CD4-positive, alpha-beta T cell treated with Interleukin-4 for 1 hour (primary cell): ENCODE data around the gene HOXD11.

Source experiments
- DNase-seq, 2 donors: peaks; one replicate each; pipeline ENCODE4 v3.0.0-alpha.2; 2020 to 2022

Gene HOXD11

DNA sequence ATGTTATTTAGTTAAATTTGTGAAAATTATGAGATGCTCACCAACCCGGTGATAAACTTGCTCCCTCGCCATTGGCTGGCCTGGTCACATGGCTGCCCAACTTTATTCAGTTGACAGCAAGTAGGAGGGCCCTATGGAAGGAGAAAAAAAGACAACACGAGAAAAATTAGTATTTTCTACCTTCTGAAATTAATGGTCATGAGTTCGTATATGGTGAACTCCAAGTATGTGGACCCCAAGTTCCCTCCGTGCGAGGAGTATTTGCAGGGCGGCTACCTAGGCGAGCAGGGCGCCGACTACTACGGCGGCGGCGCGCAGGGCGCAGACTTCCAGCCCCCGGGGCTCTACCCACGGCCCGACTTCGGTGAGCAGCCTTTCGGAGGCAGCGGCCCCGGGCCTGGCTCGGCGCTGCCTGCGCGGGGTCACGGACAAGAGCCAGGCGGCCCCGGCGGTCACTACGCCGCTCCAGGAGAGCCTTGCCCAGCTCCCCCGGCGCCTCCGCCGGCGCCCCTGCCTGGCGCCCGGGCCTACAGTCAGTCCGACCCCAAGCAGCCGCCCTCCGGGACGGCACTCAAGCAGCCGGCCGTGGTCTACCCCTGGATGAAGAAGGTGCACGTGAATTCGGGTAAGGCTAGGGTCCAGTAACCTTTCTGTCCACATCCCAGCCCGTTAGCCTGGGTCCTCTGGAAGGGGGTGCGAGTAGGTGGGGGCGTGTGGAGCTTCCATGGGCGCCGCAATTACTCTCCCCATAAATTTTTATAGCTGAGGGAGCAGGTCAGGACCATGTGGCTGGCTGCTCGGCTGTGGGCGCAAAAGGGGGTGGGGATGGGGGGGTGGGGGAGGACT is 44.6 kb downstream of the HOXD11 start, which contains the start of gene HOXD4:
HOXD4 (plus strand) TSS at position 109 of the 846 bp plus-strand sequence; CDS start at position 193, 84 bp downstream.
- DNase-seq, result no peak

DNA sequence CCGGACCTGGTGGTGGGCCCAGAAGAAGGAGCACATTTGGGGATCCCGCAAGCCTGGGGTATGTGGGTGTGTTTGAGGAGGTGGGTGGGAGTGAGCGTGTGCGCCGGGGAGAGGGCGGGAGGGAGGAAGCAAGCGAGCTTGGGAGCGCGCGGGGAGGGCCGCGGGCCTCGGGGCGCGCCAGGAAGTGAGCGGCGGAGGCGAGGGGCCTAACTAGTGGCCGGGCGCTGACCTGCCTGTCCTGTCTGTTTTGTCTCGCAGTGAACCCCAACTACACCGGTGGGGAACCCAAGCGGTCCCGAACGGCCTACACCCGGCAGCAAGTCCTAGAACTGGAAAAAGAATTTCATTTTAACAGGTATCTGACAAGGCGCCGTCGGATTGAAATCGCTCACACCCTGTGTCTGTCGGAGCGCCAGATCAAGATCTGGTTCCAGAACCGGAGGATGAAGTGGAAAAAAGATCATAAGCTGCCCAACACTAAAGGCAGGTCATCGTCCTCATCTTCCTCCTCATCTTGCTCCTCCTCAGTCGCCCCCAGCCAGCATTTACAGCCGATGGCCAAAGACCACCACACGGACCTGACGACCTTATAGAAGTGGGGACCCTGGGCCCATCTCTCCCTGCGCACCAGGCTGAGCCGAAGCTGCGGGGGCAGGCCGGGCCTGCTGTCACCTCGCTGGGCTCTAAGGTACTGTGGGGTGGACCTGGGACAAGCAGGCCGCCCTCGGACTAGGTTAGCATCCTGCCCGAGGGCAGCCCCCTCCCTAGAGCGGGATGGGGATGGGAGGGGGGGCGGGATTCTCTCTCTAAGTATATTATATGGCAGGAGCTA is 45.5 kb downstream of the HOXD11 start:
- no peak for DNase-seq

DNA sequence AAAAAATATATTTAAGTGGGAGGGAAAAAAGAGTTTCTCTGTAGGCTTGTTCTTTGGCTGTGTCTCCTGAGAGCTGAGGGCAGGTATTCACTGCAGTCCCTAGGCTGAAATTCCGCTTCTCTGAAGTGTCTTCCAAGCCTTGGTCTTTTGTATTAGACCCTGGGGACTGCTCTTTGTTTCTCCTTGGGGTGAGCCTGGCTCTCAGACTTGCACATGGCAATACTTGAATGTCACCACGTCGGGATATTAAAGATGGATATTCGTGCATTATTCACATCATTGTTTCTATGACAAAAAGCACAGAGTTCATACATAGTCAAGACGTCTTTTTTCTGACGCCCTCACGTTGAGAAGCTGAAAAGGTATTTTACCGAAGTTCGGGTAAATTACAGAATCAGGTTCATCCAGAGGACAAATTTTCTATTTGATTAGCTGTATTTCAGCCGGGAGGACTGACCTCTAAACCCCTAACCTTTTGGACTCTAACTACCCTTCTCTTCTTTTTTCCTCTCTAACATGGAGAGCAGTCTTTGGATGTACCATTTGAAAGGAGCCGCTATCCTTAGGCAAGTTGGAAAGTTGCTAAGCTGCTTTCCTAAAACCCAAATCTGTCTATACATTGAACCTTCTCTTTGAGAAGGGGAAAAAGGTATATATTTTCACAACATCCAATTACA is 47.6 kb downstream of the HOXD11 start:
- DNase-seq, result no peak

DNA sequence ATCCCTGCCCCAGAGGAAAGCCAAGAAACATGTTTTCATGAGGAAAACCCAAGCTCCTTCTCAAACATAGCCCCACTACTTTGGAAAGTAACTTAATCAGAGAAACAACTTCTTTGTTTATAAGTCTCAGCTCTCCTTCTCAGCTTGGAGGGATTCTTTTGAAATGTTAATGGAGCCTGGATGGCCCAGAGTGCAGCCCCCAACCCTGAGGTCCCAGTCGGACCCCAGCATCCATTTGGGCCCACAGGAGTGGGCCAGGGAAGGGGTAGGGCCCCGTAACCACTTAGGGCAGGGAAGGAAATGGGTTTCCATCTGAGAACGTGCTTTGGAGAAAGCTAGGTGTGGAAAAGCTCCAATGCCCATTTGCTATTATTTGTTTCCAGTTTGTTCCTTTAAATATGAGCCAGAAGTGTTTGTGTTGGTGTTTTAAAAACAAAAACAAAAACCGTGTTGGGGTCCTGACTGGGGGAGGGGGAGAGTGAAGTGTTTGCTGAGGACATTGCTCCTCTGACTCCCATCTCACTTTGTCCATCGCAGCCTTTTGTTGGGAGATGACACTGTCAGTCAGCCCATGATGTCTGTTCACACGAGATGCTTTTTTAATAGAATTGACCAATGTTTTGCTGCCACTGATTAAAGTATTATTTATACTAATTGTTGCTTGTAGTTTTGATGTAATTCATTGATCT is 48.4 kb downstream of the HOXD11 start:
- DNase-seq, result no peak

DNA sequence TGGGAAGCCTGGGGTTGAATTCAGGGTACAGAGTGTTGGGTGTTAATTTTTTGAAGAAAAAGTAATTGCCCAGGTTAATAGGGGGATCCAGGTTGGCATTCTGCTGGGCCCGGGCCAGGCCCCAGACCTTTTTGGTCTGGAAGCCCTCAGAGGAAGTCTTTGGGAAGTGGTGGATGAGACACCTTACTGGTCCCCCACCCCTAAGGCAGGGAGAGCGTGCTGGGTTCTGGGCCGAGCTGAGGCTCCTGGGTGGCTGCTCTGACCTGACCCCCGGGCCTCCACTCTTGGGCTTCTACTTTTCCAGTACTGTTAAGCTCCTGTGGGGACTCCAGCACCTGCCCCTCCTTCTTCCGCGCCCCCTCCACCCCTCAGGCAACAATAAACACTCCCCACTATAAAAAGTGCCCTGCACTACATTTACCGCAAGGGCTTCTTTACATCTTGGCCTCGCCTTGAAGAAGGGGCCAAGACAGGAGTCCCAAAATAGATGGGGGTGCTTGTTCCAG is 49.3 kb downstream of the HOXD11 start:
- DNase-seq, result no peak

DNA sequence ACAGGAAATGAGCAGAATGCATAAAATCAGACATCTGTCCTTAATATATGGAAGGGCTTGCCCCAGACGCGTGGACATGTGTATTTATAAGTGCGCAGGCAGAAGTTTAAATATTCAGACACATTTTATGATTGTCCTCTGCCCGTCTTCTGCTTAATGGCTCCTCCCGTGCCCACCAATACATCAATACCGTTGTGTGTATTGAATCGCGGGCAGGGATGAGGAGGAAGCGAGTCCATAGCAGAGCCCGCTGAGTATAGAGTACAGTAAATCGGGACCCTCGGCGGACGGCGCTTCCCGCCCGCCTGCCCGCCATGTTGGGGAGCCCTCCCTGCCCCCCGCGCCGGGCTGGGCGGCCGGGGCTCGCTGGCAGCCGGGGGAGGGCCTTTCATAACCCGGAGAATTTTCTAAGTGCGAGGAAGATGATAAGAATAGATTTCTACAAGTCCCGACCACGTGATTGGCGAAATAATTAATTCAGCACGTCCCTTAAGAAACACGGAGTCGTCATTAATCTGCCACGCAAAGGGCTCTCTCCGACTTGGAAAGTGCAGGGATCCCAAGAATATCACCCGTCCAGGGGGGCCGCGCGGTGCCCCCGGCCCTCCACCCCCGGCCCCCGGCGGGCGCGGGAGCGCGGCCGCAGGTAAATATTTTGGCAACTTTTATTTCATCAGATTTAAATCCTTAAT is 49.9 kb downstream of the HOXD11 start, which contains the start of gene HOXD3:
HOXD3 (plus strand) TSS at position 501 of the 692 bp plus-strand sequence. CDS start 11,808 bp downstream, outside the sequence.
- DNase-seq, result no peak

DNA sequence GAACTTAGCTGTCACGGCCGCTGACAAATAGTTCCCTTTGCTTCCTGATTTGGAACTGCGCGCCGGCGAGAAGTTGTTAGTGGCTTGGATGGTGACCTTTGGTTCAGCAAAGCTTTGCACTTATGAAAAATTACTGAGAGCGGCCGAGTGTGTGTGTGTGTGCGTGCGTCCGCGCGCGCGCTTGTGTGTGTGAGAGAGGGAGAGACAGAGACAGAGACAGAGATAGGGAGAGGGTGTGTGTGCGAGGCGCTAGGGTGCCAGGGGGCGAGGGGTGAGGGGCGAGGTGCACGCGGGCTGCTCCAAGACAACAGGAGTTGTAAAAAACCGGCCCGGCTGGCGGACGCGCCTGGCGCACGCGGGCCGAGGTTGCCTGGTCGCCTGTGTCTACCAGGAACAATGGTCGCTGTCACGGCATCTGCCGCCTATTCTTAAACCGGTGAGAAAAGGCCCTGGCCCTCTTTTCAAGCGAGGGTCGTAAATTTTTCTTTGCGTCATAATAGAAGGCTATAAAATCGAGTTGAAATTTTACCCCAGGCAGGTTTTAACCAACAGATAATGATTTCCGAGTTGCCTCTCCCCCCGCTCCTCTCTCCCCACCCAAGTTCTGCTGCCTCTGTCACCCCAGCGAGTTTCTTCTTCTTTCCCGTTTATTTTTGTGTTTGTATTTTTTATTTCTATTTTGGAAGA is 50.6 kb downstream of the HOXD11 start:
- DNase-seq, result no peak

DNA sequence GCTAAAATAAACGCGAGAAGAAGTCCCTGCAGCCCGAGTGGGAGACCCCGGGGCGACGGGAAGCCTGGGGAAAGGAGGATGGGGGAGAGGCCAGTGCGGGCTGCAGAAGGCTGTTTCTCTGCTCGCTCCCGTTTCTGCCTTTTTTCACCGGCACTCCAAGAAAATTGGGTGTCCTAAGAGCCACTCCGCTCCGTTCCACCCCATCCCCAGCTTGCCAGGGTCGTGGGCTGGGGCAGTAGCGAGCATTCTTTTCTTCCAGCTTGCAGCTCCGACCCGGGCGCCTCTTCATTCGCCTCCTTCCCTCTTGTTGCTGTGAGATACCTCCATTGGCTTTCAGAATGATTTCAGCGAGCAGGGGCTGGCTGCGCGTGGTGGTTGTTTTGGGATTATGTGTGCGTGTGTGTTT is 51.1 kb downstream of the HOXD11 start:
- no peak for DNase-seq

DNA sequence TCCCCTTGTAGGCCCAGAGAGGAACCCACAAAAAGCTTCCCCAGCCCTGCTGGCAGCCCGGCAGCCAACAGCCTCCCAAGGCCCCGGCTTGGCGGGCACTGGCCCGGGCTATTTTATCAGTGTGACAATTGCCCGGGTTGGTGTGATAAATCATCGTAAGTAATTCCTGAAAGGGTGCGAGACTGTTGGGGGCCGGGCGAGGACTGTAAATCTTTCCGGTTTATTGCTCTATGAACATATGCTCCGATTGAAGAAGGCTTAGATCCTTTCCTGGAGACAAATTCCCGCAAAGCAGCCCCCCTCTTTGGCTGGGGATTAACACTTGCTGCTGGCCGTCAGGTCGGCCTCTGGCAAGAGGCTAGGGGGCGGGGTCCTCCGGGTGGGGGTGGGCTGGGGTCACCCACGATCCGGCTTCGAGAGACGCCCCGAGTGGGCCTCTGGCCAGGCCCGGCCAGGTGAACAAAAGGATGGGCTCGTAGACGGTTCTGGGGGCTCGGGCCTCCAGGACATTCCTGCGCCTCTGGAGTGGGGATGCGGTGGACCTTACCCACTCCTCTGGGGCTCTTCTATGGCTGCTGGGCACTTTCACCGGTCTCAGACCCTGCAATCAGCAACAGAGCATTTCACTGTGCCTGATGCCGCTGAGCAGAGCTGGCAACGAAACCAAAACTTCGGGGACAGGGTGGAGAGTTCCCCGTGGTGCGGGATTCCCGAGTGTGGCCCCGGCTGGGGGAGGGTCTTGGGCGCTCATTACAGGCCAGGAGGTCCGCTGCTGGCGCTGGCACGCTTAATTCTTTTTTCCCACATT is 52.0 kb downstream of the HOXD11 start:
- no peak for DNase-seq
